GM18868 (cell line): ENCODE measurements around the gene BBS9.

ENCODE experiments used
- ATAC-seq: cut with Tn5 transposase; IDR thresholded peaks from one replicate; pipeline ENCODE4 v1.9.1; 2021; ENCODE audit warnings: mild to moderate bottlenecking, moderate library complexity; ENCODE audit not compliant: unreplicated experiment

The BBS9 gene

DNA sequence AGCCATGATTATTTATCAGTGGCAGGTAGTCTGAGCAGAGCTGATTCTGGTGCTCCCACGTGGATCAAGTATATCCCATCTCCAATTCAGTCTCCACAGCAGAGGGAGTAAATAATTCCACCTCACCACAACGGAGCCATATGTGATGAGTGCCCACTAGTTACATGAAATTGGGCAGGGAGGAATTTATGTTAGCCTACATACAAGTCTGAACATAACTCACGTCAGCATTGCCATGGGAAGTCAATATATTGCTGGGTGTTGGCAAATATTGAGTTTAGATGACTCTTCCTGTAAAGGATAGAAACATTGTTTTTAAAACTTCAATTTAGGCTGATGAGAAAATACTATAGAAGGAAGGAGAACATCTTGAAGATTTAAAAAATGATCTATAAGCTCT lies 507.0 kb downstream of the BBS9 start:
- no peak for ATAC-seq

DNA sequence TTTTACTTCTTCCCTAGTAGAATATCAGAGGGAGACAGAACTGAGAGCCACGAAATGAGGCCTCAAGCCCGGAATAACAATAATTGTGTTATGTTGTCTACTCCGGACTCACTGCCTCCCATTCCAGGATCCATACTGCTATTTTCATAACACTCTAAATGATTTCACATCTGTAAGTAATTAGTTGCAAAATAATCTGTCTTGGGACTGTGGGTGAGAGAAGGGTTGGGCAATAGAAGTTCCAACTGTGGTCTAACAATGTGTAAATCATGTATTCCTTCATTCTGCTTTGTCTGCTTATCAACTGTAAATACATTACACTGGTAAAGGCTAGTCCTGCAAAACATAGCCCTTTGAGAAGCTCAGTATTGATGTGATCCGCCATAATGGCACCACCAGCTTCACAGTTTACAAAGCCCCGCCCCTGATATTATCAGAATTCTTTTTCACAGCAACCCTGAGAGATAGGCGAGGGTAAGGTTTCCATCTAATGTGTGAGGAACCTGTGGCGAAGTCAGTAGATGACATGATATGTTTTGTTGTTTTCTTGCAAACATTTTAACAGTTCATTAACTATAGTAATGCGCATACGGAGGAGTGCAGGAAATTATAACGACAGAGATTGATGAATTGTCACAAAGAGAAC lies 510.3 kb downstream of the BBS9 start:
- ATAC-seq: no peak

DNA sequence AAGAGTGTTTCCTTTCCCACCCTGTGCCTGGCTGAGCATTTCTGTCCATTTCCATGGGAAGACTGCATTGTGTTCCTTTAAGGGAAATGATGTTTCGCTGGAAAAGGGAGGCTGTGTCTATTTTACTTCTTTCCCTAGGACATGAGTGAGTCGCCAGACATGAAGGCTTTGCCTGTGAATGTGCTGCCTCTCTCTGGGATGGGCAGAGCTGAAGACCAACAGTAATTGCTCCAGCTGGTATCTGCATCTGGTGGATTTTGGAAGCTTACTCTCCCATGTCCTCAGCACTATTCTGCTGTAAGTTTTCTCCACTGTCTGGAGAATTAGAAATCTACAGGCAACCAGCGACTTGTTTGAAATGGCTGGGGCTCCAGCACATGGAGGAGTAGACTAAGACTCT lies 511.4 kb downstream of the BBS9 start:
- ATAC-seq: no peak

DNA sequence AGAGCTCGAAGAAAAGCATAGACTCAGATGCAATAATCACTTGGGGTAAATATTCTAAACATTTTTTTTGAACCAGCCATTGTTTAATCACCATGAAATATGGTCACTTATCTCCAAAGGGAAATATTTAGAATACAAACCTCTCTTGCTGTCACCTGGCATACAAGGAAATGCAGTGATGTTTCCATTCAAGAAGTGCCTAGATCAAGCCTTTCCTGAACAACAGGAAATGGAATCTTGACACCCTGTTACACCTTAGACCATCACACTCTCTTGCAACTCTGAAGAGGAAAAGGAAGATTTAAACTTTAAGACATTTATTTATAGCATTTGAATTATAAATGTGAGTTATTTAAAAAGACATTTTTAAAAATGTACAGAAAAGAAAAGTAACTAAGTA lies 512.9 kb downstream of the BBS9 start:
- ATAC-seq: no peak

DNA sequence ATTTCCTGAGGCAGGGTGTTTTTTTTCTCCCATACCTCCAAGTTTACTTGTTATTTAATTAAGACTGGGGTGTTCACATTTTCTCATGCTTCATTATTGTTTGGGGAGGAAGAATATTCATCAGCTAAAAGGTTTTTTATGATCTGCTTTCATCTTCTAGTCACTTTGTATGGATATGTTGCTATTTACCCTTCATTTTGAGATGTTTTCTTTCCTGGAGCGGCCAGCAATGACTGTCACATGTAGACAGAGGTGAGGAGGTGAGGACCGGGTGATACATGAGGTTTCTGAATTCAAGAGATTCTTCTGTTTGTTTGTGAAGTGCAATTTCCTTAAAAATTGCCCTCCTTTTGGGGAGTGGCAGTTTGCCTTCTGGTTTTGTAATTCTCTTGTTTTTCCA lies 514.2 kb downstream of the BBS9 start:
- ATAC-seq: no peak

DNA sequence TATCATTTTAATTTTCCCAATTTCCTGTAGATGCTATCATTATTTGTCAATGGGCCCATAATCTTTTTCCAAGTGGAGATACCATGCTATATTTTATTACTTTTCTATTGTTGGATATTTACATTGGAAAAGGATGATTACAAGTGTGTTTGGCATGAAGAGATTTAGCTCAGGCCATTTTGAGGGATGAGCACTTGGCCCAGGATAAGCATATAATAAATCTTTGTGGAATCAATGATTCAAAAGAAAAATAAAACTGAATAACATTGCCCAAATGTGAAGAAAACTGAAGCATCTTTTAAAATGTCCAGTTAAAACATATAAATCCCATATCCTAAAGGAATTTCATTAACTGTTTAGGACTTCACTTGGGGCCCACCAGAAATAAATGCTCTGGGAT lies 515.1 kb downstream of the BBS9 start:
- no peak for ATAC-seq

DNA sequence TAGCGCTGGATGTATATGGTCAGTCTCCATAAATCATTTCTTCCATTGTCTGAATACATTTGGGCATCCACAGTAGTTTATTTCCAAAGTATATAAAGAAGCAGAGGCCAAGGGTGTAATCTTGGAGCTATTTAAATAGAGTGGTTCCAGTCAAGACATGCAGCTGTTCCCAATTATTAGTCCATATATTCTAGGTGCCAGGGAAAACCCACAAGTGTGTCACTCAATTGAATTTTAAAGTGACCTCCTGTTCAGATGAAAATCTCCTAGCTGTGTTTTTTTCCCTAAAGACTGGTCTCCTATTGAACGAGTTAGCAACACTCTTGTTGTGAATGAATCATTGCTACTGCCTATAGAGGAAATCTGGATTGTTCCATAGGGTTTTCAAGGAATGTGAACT lies 515.7 kb downstream of the BBS9 start:
- ATAC-seq: no peak

DNA sequence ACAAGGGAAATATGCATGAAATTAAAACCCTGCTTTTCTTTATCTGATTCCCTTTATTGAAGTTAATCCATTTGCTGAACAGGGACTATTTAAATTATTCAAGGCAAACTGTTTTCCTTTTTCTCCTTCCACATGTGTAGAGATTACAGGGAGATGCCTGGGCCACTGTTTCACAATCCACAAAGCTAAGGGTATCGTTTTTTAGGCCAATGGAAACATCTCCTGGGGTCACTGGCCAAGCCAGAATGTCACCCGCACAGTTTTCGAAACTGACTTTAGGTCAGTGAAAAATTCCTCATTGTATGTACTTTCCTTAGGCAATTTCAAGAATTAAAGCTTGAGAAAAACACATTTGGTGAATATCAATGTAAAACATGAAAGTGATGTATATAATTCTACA lies 516.8 kb downstream of the BBS9 start:
- ATAC-seq: no peak

DNA sequence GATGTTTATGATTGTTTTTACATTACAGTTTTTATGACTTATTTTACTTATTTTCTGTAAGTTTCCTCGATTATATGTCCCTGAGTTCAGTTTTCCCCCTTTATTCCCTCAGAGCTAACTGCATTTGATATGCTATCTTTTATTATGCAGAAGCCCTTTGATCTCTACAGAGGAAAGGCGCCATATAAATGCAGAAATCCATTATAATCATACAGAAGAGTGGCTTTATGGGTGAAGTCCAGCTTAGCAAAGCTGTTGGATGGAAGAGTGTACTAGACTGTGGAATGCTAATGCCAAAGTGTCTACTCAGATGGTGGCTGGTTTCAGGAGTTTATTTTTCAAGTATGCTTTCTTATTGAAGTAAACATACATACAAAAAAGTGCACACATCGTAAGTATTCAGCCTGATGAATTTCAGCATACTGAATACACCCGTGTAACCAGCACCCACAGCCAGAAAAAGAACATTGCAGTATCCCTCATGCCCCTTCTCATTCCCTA lies 517.6 kb downstream of the BBS9 start:
- ATAC-seq: no peak

DNA sequence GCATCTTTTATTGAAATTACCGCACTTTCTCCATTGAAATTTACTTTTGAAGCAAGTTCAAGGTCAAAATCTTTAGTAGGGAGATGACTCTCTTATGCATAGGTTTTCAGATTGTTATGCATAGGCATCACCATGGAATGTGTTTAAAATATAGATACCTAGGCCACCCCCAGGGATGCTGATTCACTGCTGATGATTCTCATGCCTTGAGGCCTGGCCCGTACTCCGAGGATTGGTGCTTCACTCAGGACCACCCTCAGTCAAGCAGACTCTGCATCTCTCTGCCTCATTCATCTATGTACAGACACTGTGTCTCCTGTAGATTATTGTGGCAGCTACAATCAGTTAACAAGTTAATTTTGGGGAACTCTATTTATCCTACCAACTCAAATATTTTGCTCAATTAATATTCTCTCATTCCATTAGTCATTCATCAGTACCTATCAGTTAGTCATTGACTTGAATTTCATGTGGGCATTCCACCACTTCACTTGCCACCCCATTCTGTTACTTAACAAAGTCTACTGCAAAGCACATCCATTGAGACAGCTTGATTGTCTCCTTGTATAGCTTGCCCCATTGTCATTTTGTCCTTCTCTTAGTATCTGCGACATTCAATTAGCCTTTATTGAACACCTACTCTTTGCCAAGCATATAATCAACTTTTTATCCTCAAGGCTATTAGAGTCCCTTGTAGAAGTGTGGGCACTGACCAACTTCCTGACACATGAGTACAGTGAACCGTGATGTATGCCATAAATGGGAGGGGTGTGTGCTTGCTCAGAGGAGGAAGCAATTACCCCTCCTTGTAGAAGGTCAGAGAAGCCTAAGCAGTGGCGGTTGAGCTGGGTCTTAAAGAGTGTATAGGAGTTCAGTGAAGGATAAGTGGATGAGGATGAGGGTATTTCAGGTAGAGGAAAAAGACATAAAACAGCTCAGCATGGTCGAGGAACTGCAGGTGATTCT lies 520.4 kb downstream of the BBS9 start:
- no peak for ATAC-seq

DNA sequence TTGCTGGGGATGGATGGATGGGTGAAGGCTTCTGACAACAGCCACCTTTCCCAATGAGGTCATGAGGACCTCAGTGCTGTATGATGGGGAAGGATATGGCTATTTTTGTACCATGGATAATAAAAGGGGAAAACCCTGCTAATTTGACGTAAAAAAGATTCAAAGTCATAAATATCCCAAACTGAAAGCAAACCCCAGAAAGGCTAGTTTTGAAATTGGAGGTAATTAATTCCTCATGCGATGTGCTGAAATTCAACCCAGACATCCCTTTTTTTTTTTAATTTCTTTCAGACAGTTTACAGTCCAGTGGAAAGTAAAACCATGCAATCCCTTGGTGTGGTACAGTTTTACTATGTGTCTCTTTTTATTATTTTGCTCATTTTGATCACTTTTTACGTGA lies 521.5 kb downstream of the BBS9 start:
- ATAC-seq: no peak

DNA sequence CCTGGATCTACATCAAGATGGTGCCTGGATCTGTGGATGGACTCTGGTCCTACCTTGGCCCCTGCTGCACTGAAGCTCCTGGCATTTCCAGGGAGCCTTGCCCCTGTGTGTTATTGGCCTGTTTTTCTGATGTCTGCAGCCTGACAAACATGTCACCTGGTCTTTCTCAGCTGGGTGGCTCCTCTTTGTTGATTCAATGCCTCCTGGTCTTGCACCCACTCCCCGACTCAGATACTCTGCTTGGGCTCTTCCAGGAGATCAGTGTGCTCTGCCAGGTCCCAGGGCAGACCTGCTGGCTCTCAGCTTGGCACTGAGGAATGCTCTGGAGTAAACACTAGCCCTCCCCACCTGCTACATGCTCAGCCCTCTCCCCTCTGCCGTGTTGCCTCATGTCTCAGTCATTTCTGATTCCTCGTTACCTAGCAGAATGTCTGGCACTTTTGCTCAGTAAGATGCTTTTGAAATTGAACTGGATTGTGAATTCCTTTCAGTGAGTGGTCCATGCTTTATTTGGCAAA lies 522.7 kb downstream of the BBS9 start:
- ATAC-seq: no peak

DNA sequence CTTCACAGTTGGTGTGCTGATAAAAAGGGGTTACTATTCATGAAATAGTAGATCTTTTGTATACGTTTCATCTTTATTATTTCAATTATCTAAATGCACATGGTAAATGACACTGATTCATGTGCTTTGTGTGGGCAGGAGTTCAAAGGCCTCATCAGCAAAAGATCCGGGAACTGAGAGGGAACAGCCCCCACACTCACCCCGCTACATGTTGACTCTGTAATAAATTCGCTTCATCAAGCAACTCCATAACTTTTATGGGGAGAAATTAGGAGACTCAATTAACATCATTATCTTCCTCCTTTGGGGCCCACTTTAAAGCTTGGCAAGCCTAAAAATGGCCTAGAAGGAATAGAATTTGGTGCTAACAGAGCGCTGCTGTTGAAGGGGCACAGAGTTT lies 525.3 kb downstream of the BBS9 start:
- no peak for ATAC-seq
